GM18909 (cell line): ENCODE measurements around the gene ZCCHC9.
A peak's percentile ranks its signal among the peaks of the same experiment; 100 is the strongest.
"Not testable (repeated sequence)": the region's sequence is repeated elsewhere in the genome, so short reads cannot be mapped to it uniquely, and the experiment has no call there.

Source experiments
- ATAC-seq: cut with Tn5 transposase; IDR thresholded peaks from one replicate; pipeline ENCODE4 v1.9.1; 2021; ENCODE audit warnings: mild to moderate bottlenecking; ENCODE audit not compliant: unreplicated experiment, poor library complexity

The ZCCHC9 gene, protein sequence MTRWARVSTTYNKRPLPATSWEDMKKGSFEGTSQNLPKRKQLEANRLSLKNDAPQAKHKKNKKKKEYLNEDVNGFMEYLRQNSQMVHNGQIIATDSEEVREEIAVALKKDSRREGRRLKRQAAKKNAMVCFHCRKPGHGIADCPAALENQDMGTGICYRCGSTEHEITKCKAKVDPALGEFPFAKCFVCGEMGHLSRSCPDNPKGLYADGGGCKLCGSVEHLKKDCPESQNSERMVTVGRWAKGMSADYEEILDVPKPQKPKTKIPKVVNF

DNA sequence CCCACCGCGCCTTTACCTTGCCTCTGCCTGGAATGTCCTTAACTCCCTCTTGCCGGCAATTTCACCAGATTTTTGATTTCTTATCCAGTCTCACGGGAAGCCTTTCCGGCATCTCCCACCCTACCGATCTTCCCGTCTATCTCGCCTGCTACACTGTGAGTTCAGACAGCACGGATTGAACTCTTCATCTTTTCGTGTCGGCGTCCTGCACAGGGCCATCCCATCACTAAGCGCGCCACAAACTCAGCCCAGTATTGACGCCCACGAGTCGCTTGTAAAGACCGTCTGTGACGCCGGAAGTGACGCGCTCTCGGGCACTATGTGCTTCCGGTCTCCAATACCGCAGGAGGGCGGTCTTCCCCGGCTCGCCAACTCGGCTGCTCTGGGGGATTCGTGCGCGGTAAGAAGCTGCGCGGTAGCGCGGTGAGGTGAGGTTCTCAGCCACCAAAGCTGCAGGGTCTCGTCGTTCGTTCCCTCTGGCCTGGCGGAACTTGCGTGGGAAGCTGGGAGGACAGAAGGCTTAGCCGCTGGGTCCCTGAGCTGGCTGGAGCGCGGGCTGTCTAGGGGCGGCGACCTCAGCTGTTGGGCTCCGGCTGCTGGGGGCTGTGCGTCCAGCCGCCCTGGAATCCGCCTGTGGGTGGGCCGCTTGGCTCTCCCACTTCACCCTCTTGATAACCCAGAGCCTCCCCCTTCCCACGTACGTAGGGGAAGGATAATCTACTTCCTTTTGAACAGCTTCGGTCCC lies at the start of gene ZCCHC9:
Gene ZCCHC9, plus strand, starts transcription at position 317 of the 745 bp plus-strand sequence. CDS start 3,171 bp downstream, outside the sequence.
- ATAC-seq: peak; percentile 98

DNA sequence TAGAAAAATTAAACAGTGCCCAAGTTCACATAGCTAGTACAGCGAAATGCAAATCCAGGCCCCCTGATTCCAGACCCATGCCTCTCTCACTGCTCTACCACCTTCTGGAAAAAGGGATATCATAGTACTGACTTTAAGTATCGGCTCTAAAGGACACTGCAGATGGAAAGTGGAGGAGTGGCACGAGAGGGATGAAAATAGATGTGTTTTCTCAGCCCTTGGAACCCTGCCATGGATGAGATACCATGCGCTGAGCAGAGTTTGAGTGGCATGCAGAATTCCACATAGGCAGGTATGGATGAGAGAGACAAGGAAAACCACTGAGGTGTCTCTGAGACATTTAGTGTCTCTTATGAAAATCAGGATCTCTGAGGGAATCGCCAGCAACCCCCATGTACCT lies 49.5 kb upstream of the ZCCHC9 start:
- no peak for ATAC-seq

DNA sequence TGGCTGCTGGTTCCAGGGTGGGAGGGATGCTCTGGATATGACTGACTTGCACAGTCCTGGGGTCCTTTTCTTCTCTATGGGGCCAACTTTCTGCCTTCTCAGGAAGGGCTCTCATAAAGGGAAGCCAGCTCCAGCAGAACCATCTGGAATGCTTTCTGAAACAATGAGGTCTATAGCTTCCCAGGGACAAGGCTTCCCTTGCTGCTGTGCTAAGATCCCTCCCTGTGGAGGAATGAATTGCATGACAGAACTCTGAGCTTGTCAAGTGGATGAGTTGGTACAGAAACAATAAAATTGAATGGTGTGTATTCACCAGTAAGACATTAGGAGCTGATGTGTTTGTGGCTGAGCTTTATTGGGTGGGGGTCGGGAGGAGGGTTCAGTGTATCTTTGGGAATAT lies 48.5 kb upstream of the ZCCHC9 start:
- ATAC-seq: no peak

DNA sequence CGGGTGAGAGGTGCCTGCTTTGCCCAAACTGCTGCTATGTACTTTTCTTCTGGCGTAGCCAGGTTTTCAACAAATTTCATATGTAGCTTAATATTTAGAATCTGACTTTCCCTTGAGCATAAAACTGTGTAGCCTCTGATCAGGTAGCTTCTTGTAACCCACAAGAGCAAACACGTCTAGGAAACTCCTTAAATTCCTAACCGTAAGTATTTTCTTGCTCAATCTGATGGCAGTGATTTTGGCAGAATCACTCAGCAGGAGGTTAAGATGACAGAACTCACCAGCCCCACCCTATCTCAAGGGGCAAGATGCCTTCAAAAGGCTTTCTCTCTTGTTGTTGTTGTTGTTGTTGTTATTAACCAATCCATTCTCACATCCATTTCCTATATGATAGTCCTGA lies 47.5 kb upstream of the ZCCHC9 start:
- ATAC-seq: no peak

DNA sequence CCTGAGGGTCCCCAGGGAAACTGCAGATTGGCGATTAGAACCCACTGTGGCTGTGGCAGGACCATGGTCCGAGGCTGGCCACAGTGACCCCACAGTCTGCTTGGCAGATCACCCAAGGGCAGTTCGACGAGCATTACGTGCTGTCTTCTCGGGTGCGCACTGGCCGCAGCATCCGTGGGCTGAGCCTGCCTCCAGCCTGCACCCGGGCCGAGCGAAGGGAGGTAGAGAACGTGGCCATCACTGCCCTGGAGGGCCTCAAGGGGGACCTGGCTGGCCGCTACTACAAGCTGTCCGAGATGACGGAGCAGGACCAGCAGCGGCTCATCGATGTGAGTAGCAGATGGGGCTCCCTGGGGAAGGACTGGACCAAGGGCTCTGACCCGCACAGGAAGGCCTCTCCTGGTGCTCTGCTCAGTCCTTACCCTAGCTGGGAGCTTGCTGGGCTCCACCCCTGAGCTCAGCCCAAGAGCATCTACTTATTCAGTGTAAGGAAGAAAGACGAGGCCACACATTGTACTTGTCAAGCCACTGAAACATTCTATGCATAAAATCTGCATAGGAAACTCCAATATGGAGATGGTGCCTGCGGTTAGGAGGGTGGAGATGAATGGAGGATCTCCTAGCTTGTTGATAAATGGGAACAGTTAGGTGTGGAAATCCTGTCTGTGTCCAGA lies 46.4 kb upstream of the ZCCHC9 start:
- no peak for ATAC-seq

DNA sequence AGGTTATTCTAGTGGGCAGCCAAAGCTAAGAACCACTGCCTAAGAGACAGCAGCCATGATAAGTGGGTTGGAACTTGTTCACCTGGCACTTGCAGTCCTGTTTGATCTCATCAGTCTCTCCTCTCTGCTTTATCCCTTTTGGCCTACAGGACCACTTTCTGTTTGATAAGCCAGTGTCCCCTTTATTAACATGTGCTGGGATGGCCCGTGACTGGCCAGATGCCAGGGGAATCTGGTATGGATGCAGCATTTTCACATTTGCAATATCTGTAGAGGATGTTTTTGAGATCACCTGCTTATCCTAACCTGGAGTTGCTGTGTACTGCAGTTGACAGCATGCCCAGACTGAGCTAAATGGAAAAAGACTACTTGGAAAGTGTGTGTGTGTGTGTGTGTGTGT lies 44.6 kb upstream of the ZCCHC9 start:
- no peak for ATAC-seq

DNA sequence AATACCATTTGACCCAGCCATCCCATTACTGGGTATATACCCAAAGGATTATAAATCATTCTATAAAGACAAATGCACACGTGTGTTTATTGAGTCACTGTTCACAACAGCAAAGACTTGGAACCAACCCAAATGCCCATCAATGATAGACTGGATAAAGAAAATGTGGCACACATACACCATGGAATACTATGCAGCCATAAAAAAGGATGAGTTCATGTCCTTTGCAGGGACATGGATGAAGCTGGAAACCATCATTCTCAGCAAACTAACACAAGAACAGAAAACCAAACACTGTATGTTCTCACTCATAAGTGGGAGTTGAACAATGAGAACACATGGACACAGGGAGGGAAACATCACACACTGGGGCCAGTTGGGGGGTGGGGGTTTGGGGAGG lies 38.6 kb upstream of the ZCCHC9 start:
- not testable (repeated sequence) for ATAC-seq

DNA sequence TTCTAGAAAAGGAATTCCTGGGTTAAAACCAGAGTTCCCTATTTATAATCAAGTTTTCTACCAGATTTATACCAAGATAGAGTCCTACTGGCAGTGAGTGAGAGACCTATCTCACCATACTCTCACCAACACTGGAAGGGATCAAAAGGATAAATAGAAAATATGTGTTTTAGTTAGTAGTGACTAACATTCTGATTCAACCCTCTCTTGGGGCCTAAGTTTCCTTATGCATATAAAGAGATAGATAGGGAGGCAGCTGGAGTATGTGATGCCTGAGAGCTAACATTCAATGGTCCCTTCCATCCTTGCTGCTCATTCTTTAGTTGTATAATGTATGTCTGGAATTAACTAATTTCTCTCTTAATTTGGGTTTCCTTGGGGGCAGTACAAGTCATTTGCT lies 36.3 kb upstream of the ZCCHC9 start:
- ATAC-seq: no peak

DNA sequence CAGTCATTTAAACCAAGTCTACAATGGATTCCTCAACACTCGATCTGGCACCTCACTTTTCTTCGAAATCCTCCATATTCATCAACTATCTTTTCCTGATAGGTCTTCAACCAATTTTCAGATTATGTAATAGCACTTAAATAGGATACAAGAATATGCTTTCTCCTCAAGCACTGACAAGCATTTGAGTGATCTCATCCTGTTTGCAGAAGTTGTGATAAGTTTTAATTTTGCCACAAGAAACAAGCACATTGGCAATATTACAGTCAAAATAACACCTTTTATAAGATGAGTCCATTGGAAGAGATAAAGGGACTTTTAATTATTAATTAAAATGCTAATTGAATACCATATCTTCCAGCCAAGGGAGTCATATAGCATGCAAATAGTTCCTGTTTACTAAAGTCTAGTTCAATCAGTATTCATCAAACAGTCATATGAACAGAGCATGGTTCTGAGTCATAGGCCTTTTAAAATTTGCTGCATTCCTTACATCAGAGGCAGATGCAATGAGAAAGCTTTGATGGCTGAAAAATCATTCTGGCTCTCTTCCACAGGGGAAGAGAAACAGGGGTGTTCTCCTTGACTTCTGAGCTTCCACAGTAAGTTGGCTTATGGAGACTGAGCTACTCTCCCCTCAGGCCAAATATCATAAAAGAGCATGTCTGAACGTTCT lies 32.7 kb upstream of the ZCCHC9 start:
- ATAC-seq: no peak

DNA sequence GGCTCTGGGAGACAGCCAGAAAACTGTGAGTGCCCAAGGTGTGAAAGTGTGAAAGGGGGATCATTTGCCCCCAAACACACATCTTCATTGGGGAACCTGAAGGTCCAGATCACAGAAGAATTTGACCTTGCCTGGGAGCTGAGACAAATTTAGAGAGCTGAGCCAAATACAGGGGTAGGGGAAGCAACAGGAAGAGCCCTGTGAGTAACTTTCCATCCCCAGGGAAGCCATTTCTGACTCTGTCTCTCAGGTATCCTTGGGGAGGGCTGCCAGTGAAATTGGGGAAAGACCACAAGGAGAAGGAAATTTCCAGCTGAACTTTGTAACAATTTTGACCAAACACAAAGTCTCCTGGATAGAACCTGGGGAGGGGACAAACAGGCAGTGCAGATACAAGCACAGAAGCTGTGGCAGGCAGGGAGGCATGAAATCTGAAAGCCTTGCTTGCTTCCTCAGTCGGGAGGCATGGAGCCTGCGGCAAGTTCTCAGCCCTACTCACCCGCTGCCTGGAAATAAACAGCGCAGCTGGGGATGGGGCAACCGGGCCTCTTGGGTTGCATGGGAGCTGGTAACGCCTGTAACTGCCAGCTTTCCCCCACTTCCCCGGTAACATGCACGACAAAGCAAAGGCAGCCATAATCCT lies 31.5 kb upstream of the ZCCHC9 start:
- ATAC-seq: no peak

DNA sequence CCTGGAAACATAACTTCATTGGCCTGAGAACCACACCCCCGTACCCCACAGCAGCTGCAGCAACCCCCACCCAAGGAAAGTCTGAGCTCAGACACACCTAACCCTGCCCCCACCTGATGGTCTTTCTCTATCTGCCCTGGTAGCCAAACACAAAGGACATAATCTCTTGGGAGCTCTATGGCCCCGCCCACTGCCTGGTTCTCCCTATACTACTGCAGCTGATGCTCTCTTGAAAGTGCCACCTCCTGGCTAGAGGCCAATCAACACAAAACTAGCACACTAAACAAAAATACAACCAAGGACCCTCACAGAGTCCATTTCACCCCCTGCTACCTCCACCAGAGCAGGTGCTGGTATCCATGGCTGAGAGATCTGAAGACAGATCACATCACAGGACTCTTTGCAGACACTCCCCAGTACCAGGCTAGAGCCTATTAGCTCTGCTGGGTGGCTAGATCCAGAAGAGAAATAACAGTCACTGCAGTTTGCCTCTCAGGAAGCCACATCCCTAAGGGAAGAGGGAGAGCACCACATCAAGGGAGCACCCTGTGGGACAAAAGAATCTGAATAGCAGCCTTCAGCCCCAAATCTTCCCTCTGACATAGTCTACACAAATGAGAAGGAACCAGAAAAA lies 30.9 kb upstream of the ZCCHC9 start:
- not testable (repeated sequence) for ATAC-seq

DNA sequence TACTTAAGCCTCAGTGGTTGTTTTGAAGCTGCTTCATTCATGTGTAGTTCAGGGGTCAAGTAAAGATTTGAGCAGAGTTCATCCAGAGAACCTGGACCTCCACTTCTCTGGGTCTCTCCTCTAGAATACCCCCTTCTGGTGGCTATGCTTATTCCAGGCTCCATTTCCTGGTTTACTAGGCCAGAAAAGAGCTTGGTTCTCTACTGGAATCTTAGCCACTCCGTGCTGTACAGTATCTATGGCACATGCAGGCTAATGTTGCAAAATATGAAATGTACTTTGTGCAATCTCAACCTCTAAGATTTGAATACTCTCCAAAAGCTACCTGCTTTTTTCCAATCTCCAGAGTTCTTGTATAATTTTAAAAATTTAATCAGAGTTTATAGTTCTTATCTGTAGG lies 17.4 kb upstream of the ZCCHC9 start:
- ATAC-seq: no peak

DNA sequence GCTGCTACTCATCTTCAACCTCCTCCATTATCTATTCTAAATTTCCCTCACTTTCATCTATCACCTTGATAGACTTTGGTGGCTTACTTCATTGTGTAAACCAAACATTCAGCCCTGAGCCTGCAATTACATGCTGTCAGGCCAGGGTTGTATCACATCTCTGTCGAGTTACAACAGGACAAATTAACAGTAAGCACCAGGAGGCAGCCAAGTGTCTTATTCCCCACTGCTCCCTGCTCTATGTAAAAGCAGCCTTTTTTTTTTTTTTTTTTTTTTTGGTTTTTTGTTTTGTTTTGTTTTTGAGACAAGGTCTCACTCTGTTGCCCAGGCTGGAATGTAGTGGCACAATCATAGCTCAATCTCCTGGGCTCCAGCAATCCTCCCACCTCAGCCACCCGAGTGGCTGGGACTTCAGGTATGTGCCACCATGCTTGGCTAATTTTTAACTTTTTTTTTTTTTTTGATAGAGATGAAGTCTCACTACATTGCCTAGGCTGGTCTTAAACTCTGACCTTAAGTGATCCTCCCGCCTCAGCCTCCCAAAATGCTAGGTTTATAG lies 15.2 kb upstream of the ZCCHC9 start:
- ATAC-seq: no peak

DNA sequence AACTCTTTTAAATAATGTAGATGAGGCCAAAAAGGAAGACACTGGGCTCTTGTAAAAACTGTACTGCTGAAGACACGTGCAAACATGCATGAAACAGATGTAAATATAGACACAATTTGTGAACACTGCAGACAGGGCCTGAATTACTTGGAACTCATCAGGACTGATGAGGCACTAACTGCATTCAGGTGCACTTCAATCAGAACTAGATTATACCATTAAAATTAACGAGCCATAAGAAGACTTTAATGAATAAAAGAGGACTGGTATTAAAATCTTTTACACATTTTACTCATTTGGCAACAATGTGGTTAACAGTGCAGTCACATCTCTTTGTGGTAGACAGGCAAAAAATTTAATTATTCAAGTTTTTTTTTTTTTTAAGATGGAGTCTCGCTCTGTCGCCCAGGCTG lies 13.4 kb upstream of the ZCCHC9 start:
- ATAC-seq: no peak

DNA sequence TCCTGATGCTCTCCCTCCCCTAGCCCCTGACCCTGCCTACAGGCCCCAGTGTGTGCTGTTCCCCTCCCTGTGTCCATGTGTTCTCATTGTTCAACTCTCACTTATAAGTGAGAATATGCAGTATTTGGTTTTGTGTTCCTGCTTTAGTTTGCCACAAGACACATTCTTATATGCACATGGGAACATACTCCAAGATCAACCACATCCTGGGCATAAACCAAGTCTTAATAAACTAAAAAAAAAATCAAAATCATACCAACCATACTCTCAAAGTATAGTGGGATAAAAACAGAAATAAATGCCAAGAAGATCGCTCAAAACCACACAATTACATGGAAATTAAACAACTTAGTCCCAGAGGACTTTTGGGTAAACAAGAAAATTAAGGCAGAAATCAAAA lies 11.2 kb upstream of the ZCCHC9 start:
- no peak for ATAC-seq

DNA sequence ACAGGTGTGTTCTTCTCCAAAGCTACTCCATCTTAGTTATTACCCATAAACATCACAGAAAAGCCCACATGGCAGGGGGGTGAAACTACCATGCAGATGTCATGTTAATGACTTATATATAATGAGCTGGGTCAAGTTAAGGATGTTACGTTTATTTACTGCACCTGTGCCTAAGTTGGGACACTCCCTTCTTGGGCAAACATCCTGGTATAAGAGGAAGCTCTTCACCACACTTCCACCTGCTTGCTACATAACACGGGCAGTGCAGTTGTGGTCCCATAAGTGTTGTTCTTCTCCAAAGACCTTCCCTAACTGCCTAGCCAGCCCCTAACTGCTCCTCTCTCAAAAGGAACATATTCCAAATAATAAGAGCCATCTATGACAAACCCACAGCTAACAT lies 9.3 kb upstream of the ZCCHC9 start:
- no peak for ATAC-seq

DNA sequence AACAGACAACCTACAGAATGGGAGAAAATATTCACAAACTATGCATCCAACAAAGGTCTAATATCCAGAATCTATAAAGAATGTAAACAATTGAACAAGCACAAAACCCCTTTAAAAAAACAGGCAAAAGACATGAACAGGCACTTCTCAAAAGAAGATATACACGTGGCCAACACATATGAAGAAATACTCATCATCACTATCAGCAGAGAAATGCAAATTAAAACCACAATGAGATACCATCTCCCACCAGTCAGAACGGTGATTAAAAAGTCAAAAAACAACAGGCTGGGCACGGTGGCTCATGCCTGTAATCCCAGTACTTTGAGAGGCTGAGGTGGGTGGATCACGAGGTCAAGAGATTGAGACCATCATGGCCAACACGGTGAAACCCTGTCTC lies 7.4 kb upstream of the ZCCHC9 start:
- ATAC-seq: not testable (repeated sequence)

DNA sequence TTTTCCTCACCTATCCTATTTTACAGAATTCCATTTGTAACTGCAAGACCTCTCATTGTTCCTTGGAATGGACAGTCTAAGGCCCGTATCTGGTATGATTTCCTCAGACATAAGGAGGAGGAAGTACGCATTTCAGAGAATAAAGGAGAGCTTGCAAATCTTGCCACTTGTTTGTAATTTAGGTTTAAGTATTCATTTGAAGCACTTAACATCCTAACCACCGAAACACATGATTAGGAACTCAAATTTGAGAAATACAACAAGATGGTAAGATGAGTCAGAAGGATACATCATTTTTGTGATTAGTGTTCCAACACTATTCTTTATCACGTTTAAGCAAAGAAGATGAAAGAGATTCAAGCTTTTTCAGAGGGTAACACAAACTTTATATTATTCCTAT lies 3.9 kb upstream of the ZCCHC9 start:
- ATAC-seq: no peak

DNA sequence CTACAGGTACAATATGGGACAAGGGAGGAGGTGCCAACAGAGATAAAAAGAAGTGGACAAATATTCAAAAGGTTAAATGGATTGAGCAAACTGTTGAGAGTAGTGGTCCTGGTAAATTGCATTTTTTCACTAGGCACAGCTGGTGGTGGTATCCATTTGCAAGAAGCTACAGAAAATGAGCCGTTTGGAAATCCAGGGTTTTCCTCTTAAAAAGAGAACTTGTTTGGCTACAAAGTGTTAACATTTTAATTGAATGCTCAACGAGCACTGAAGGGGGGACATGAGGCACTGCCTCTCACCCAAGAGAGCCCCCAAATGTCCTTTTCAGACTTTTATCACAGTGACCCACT lies 491 bp upstream of the ZCCHC9 start:
- no peak for ATAC-seq

DNA sequence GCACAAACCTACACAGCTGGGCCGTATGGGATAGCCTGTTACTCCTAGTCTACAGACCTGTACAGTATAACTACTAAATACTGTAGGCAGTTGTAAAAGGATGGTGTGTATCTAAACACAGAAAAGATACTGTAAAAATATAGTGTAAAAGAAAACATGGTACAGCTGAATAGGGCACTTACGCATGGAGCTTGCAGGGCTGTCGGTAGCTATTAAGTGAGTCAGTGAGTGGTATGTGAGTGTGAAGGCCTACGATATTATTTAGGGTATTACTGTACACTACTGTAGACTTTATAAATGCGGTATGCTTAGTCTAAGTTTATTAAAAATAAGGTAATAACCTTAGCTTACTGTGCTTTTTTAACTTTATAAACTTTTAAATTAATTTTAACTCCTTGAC lies 1.2 kb downstream of the ZCCHC9 start:
- ATAC-seq: no peak
